ENCODE measurements around the gene VRTN. TPM values are rescaled to one million over a fixed set of nuclear protein-coding genes. Genes with fewer than 3 reads are reported as not detected.

Gene VRTN
- total and polyA plus RNA-seq, 2 of the 8 experiments (the other 6 are each of a cell fraction or from before 2014, with no cell fraction given): 133 to 148 TPM

- no peak for TF ChIP-seq SUZ12 (IDR thresholded peaks at IDR 0.05; ENCODE audit: low read length)
- no peak for TF ChIP-seq TAF1 (IDR thresholded peaks at IDR 0.05; ENCODE audit: low read depth, low read length)
These were observed 46.6 kb upstream of the VRTN start (continued) for GRCh38 chr14:74301594-74302151.
